H9 (cell line): ENCODE measurements around the gene PBX1. TPM values are rescaled to one million over a fixed set of nuclear protein-coding genes. Genes with fewer than 3 reads are reported as not detected.

Experiments
- DNase-seq: peaks from one replicate; pipeline ENCODE4 v3.0.0-alpha.2; 2017
- H2AFZ ChIP-seq: one replicate; pipeline ENCODE4 v1.6.1; 2013; ENCODE audit warnings: mild to moderate bottlenecking, low read length, control low read depth, moderate library complexity
- H2AK5ac ChIP-seq: 2 replicates; pipeline ENCODE4 v1.6.1; 2013; ENCODE audit warnings: low read length, control low read depth, mixed read lengths; ENCODE audit not compliant: insufficient read length
- H2BK120ac ChIP-seq: one replicate; pipeline ENCODE4 v1.6.1; 2013; ENCODE audit warnings: low read depth, mild to moderate bottlenecking, low read length, control low read depth, inconsistent platforms; ENCODE audit not compliant: poor library complexity, severe bottlenecking
- H2BK12ac ChIP-seq: 2 replicates; pipeline ENCODE4 v1.6.1; 2013; ENCODE audit warnings: low read length, control low read depth, mixed read lengths, low read depth; ENCODE audit not compliant: insufficient read length
- H2BK15ac ChIP-seq: 2 replicates; pipeline ENCODE4 v1.6.1; 2013; ENCODE audit warnings: low read depth, low read length, control low read depth
- H2BK20ac ChIP-seq: one replicate; pipeline ENCODE4 v1.6.1; 2013; ENCODE audit warnings: low read depth, mild to moderate bottlenecking, low read length, control low read depth, inconsistent platforms; ENCODE audit not compliant: poor library complexity, severe bottlenecking
- H2BK5ac ChIP-seq: 2 replicates; pipeline ENCODE4 v1.6.1; 2013; ENCODE audit warnings: low read length, control low read depth, mixed read lengths; ENCODE audit not compliant: insufficient read length
- H3K14ac ChIP-seq: 2 replicates; pipeline ENCODE4 v1.6.1; 2013; ENCODE audit warnings: low read length, control low read depth; ENCODE audit not compliant: insufficient read depth
- H3K18ac ChIP-seq: 2 replicates; pipeline ENCODE4 v1.6.1; 2013; ENCODE audit warnings: low read depth, mild to moderate bottlenecking, mixed read lengths, low read length, control low read depth; ENCODE audit not compliant: insufficient read length
- H3K23ac ChIP-seq: 2 replicates; pipeline ENCODE4 v1.6.1; 2013; ENCODE audit warnings: low read length, control low read depth, mixed read lengths, low read depth; ENCODE audit not compliant: insufficient read length
- H3K23me2 ChIP-seq: 2 replicates; pipeline ENCODE4 v1.6.1; 2013; ENCODE audit warnings: low read depth, mild to moderate bottlenecking, mixed read lengths, low read length, control low read depth; ENCODE audit not compliant: insufficient read length, poor library complexity, severe bottlenecking
- H3K27ac ChIP-seq: 2 replicates; pipeline ENCODE4 v1.5.1; 2013; ENCODE audit warnings: low read length, control low read depth, mixed read lengths, low read depth; ENCODE audit not compliant: insufficient read length
- H3K27me3 ChIP-seq: 2 replicates; pipeline ENCODE4 v1.6.1; 2013; ENCODE audit warnings: low read length, control low read depth, inconsistent platforms; ENCODE audit not compliant: insufficient read depth
- H3K4ac ChIP-seq: 2 replicates; pipeline ENCODE4 v1.6.1; 2013; ENCODE audit warnings: low read depth, mild to moderate bottlenecking, control low read depth, inconsistent platforms, low read length, moderate library complexity
- H3K4me1 ChIP-seq: 2 replicates; pipeline ENCODE4 v1.6.1; 2013; ENCODE audit warnings: low read length, control low read depth, inconsistent platforms; ENCODE audit not compliant: insufficient read depth
- H3K4me2 ChIP-seq: 2 replicates; pipeline ENCODE4 v1.6.1; 2013; ENCODE audit warnings: low read length, control low read depth, mixed read lengths; ENCODE audit not compliant: insufficient read length, insufficient read depth
- H3K56ac ChIP-seq: 2 replicates; pipeline ENCODE4 v1.6.1; 2013; ENCODE audit warnings: low read depth, mild to moderate bottlenecking, mixed read lengths, low read length, control low read depth; ENCODE audit not compliant: insufficient read length
- H3K79me1 ChIP-seq: 2 replicates; pipeline ENCODE4 v1.6.1; 2013; ENCODE audit warnings: low read depth, mild to moderate bottlenecking, moderate library complexity, low read length, control low read depth, inconsistent platforms; ENCODE audit not compliant: insufficient read depth, poor library complexity, severe bottlenecking
- H3K79me2 ChIP-seq: 2 replicates; pipeline ENCODE4 v1.6.1; 2013; ENCODE audit warnings: low read length, control low read depth, inconsistent platforms; ENCODE audit not compliant: insufficient read depth
- H3K9ac ChIP-seq: 2 replicates; pipeline ENCODE4 v1.6.1; 2013; ENCODE audit warnings: low read length, control low read depth, mixed read lengths; ENCODE audit not compliant: insufficient read length; ENCODE audit errors: extremely low read depth
- H3K9me3 ChIP-seq: one replicate; pipeline ENCODE4 v1.6.1; 2013; ENCODE audit warnings: low read depth, low read length, inconsistent platforms; ENCODE audit not compliant: control insufficient read depth
- H3T11ph ChIP-seq: one replicate; pipeline ENCODE4 v1.6.1; 2013; ENCODE audit warnings: mild to moderate bottlenecking, low read length, control low read depth, inconsistent platforms
- H4K20me1 ChIP-seq: one replicate; pipeline ENCODE4 v1.6.1; 2013; ENCODE audit not compliant: control insufficient read depth, insufficient read length, insufficient read depth
- H4K5ac ChIP-seq: 2 replicates; pipeline ENCODE4 v1.6.1; 2013; ENCODE audit warnings: low read depth, mild to moderate bottlenecking, mixed read lengths, low read length, control low read depth; ENCODE audit not compliant: insufficient read length
- H4K8ac ChIP-seq: replicated peaks from 2 replicates; pipeline ENCODE4 v1.6.1; 2013; ENCODE audit warnings: low read length, control low read depth, mixed read lengths, low read depth; ENCODE audit not compliant: insufficient read length
- H4K91ac ChIP-seq: 2 replicates; pipeline ENCODE4 v1.6.1; 2013; ENCODE audit warnings: low read depth, mild to moderate bottlenecking, moderate library complexity, mixed read lengths, low read length, control low read depth; ENCODE audit not compliant: insufficient read length
- H3K27ac Mint-ChIP-seq, 3 experiments: 2 replicates in 2 of 3; 3 replicates in 1 of 3; pipeline ENCODE4 v1.8.0; 2020 to 2021; ENCODE audit warnings: mixed read lengths in 3 of 3, mild to moderate bottlenecking in 1 of 3, moderate library complexity in 1 of 3
- H3K27me3 Mint-ChIP-seq: 2 replicates; pipeline ENCODE4 v1.8.0; 2021; ENCODE audit warnings: low read depth, mild to moderate bottlenecking, moderate library complexity, mixed read lengths
- H3K36me3 Mint-ChIP-seq, 3 experiments: 2 replicates in 2 of 3; 3 replicates in 1 of 3; pipeline ENCODE4 v1.8.0; 2020 to 2021; ENCODE audit warnings: low read depth in 3 of 3, mixed read lengths in 3 of 3; ENCODE audit not compliant: insufficient read depth in 1 of 3
- H3K4me1 Mint-ChIP-seq, 2 experiments: 2 replicates each; pipeline ENCODE4 v1.8.0; 2020; ENCODE audit warnings: mixed read lengths in 2 of 2
- H3K4me3 Mint-ChIP-seq, 2 experiments: 2 replicates in 1 of 2; 3 replicates in 1 of 2; pipeline ENCODE4 v1.8.0; 2020 to 2021; ENCODE audit warnings: mild to moderate bottlenecking in 2 of 2, mixed read lengths in 2 of 2, moderate library complexity in 1 of 2
- H3K9me3 Mint-ChIP-seq, 2 experiments: 2 replicates in 1 of 2; 3 replicates in 1 of 2; pipeline ENCODE4 v1.8.0; 2020; ENCODE audit warnings: mild to moderate bottlenecking in 2 of 2, mixed read lengths in 2 of 2, moderate library complexity in 1 of 2
- WGBS: extraction: QIAGEN DNeasy Blood & Tissue Kit; methylation state at CpG from one replicate; pipeline ENCODE4 v1.1.7; 2013; ENCODE audit warnings: missing lambda C conversion rate, low lambda C conversion rate, mixed read lengths; ENCODE audit not compliant: insufficient read length; ENCODE audit errors: extremely low coverage; 5-methylcytosine and 5-hydroxymethylcytosine counted together
- total RNA-seq: library from RNA; stranded (reverse); gene quantifications from 2 replicates; pipeline ENCODE4 v1.2.1, GENCODE V29; 2021
- TF ChIP-seq, protein P1 (sequence below): fragments of 200-600 bp; sonication (generic); conservative IDR thresholded peaks from 3 replicates; pipeline ENCODE4 v1.8.0; 2021; ENCODE audit warnings: antibody characterized with exemption, mild to moderate bottlenecking

Gene PBX1
- total RNA-seq, 1 experiment from 2014 or later: 142 TPM

GRCh38 chr1:164609089-164609488, 50.1 kb downstream of the PBX1 start:
- Histone ChIP-seq H3K79me2 (peaks cover 36% of the 10 kb centered on the region; the same call in 1 of the 2 replicates), H2AFZ (no peak overlapping the region), H3K14ac (no peak overlapping the region), H4K20me1 (no peaks in the 10 kb centered on the region), H3K56ac (no peak overlapping the region), H3K23me2 (no peaks in the 10 kb centered on the region), H3K4ac (no peak overlapping the region), H4K91ac (no peak overlapping the region), H3K79me1 (peaks cover 8% of the 10 kb centered on the region), H3K23ac (no peak overlapping the region), H3K18ac (no peak overlapping the region), H3T11ph (no peak overlapping the region), H3K27me3 (no peaks in the 10 kb centered on the region), H2BK12ac (no peak overlapping the region), H2BK15ac (no peak overlapping the region), H3K9me3 (no peaks in the 10 kb centered on the region), H2BK120ac (no peak overlapping the region), H4K5ac (no peak overlapping the region), H3K4me1 (peaks cover 27% of the 10 kb centered on the region), H3K9ac (no peak overlapping the region), H4K8ac (no peak overlapping the region), H3K27ac (no peak overlapping the region), H3K4me2 (no peak overlapping the region), H2BK20ac (no peak overlapping the region), H2BK5ac (no peak overlapping the region), H2AK5ac (no peak overlapping the region)
- TF ChIP-seq, protein P1, sequence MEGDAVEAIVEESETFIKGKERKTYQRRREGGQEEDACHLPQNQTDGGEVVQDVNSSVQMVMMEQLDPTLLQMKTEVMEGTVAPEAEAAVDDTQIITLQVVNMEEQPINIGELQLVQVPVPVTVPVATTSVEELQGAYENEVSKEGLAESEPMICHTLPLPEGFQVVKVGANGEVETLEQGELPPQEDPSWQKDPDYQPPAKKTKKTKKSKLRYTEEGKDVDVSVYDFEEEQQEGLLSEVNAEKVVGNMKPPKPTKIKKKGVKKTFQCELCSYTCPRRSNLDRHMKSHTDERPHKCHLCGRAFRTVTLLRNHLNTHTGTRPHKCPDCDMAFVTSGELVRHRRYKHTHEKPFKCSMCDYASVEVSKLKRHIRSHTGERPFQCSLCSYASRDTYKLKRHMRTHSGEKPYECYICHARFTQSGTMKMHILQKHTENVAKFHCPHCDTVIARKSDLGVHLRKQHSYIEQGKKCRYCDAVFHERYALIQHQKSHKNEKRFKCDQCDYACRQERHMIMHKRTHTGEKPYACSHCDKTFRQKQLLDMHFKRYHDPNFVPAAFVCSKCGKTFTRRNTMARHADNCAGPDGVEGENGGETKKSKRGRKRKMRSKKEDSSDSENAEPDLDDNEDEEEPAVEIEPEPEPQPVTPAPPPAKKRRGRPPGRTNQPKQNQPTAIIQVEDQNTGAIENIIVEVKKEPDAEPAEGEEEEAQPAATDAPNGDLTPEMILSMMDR: no peak
- WGBS: no CpG with 5 or more reads among the region's 3 CpGs
- peak overlapping the region in 2 of 3 experiments; percentile 60 to 88; a peak in 2 of 7 replicates for H3K27ac Mint-ChIP-seq
- H3K36me3 Mint-ChIP-seq: peaks cover 8 to 14% (median 11%) of the 10 kb centered on the region in 3 experiments; a peak in 6 of 7 replicates
- H3K4me1 Mint-ChIP-seq: peaks cover 92 to 97% of the 10 kb centered on the region in 2 experiments
- no peaks in the 10 kb centered on the region for H3K9me3 Mint-ChIP-seq
- no peaks in the 10 kb centered on the region for H3K27me3 Mint-ChIP-seq
- DNase-seq: no peak
- H3K4me3 Mint-ChIP-seq: no peak overlapping the region
